ENCODE results near the gene ANKRD22.
A peak's percentile ranks its signal among the peaks of the same experiment; 100 is the strongest.
"Not testable (repeated sequence)": the region's sequence is repeated elsewhere in the genome, so short reads cannot be mapped to it uniquely, and the experiment has no call there.

The ANKRD22 gene

DNA sequence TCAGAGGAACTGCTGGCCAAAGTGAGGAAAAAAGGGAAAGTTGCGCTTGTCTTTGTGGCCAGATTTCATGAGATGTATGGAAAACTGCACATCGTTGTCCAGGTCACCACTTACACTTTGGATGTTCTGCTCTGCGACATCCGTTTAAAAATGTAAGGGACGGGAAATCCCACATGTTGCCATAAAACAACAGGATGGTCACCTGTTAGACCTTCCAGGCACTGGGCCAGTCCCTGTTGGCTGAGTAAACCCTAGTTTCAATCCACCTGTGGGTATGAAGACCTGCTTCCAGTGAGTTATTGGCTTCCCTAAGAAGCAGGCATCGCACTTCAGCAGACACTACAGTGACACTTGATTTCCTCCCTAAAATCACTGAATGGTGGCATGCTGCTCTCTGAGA, 25.7 kb upstream of the ANKRD22 start:
- DNase-seq (ENCODE audit: low read depth) = no peak

DNA sequence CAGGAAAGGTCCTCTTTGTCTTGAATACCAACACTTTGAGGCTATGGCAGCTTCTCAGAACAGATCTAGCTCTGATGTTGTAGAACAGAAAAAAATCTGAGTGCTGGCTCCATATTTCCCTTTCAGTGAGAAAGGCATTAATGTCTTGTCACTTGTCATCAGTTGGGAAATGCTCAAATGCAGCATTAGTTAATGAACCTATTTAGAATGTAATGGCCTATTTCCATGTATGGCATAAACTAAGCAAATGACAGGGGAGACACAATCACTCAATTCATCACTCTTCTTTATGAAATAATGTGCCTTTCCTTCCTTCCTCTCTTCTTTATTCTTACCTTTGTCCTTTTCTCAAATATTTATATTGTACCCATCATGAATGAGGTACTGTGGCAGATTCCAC, 23.4 kb upstream of the ANKRD22 start:
- DNase-seq (ENCODE audit: low read depth) = no peak

DNA sequence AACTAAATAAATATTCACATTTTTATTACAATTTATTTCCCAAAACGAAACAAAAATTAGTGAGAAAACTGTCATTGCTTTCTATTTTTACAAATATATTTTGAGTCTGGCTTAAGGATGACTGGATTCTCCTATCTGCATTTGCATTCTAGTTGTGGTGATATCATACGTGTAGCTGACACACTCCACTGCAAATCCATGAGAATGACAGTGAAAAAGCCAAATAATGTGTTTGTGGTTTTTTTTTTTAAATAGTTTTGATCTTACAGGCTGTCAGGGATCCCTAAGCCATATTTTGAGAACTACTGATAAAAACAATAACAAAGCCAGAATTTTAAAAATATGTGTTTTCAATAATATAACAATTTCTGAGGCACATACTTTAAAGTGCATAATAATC, 22.6 kb upstream of the ANKRD22 start:
- no peak for DNase-seq (ENCODE audit: low read depth)

DNA sequence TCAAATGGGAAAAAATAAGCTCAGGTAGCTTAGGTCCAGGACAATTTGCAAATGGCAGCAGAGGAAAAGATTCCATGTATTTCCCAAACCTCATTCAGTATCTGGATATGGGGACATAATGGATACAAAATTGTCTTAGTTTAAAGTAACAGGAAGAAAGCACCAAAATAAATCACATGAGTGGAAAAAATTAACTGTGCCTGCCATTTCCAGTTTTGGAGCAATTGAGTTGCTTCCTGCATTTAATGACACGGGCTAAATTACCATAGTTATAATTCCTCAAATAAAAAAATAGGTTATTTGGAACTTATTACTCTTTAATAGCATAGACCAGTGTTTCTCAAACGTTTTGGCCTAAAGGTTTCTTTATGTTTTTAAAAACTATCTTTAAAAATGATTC, 22.1 kb upstream of the ANKRD22 start:
- DNase-seq (ENCODE audit: low read depth) = no peak

DNA sequence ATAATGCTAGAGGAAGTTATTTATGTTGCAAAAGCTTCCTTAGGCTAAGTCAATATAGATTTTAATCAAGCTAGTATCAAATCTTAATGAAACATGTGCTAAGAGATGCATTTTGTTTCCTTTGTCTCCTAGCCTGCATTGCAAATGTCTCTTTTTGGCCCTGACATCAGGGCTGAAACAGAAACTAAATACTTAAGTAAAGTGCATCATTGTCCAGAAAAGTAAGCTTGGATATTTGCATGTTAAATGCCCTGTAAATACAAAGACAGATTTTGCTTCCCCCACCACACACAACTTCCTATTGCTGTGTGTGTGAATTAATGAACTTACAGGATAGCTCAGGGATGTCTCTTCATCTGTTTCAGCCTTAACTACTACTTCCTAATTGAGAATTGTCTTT, 18.4 kb upstream of the ANKRD22 start:
- DNase-seq (ENCODE audit: low read depth) = no peak

DNA sequence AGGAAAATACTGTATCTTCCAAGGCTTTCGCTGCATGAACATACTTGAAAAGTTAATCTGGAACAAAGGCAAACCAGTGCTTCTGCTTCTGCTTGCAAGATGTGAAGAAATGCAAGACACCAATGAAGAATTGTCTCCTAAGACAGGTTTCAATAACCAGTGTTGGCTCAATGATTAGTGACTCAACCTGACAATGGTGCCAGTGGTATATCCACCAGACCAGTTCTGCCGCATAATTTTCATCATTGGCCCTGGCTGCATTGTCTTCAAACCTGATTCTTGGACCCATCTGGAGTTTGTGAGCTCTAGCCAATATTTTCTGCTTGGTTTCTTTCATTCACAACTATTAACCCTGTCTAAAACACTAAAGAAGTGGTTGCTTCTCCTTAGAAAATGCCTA, 14.8 kb upstream of the ANKRD22 start:
- DNase-seq (ENCODE audit: low read depth) = no peak

DNA sequence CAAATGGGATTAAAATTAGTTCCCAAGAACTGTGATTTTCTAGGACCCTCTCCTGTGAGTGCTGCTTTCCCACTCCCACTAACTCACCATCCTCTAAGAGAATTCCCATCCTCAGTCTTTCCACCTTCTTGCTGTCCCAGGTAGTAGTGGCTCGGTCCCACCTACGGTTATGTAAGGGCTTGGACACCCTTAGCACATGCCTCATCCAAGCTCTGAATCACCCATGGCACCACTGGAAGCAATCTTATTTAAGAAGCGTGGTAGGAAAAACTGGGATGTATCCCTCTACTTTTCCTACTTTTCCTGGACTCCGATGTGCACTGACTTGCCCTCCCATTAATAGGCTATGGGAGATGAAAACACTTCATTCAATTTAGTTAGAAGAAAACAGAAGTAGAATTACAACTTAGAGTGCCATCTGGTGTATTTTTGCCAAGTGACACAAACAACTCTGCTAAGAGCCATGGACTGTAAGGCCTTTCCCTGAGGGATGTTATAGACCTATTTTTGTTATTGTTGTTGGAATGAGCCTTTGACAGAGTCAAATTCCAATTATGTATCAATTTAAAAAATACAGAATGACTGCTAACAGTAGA, 13.7 kb upstream of the ANKRD22 start:
- no peak for DNase-seq (ENCODE audit: low read depth)

DNA sequence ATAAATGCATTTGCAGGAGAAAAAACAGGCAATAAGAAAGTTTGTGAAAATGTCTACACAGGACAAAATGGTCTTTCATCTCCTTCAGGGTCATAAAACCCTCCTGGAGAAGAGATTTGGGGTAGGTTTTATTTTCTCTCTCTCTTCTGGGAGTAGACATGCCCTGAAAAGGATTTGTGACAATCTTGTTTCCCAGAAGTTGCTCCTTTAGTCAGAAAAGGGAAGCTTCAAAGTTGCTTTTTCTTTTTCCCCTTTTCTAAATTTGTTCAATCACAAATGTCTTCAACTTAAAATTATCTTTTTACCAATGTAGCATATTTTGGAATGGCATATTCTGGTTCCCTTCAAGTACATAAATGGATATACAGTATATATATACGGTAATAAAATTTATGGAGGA, 9.4 kb upstream of the ANKRD22 start:
- no peak for DNase-seq (ENCODE audit: low read depth)

DNA sequence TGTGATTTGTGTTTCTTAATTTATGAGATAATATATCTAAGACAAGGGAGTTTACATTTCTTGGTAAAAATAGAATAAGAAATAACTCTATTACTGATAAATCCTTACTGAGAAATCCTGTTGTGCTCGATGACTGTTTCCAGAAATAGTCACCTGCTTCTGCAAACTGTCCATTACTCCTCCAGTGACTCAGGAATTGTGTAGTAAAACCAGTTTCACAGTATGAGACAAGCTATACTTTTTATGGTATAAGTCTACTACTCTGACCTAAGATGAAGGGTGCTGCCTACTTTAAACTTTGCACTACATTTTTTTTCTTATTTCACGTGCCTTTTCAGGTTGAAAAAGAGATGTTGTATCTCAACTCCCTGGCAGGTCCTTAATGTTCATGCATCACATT, 6.8 kb upstream of the ANKRD22 start:
- DNase-seq (ENCODE audit: low read depth) = no peak

DNA sequence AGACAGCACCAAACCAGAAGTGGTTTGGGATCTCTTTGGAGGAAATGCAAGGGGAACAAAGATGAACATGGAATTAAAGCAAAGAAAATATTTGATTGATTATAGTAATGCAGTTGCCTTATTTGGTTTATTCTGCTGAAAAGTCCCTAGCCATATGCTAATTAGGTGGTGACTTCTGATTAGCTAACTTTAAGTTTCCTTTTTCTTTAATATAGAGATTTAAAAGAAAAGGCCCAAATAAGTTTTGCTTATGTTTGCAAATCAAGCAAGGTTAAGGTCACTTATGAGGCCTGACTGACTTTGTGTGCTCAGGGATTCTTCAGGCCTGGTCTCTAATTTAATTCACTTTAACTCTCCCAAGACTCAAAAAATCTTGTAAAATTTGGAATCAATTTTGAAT, 6.2 kb upstream of the ANKRD22 start:
- no peak for DNase-seq (ENCODE audit: low read depth)

DNA sequence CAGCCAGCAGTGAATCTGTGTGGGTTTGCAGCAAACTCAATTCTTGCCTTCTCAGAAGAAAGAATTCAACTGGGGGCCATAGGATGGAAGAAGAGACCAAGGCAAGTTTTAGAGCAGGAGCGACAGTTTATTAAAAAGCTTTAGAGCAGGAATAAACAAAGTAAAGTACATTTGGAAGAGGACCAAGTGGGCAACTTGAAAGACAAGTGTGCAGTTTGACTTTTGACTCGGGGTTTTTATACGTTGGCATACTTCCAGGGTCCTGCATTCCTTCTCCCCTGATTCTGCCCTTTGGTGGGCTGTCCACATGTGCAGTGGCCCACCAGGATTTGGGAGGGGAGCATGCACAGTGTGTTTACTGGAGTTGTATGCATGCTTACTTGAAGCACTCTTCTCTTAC, 3.0 kb upstream of the ANKRD22 start:
- DNase-seq (ENCODE audit: low read depth) = no peak

DNA sequence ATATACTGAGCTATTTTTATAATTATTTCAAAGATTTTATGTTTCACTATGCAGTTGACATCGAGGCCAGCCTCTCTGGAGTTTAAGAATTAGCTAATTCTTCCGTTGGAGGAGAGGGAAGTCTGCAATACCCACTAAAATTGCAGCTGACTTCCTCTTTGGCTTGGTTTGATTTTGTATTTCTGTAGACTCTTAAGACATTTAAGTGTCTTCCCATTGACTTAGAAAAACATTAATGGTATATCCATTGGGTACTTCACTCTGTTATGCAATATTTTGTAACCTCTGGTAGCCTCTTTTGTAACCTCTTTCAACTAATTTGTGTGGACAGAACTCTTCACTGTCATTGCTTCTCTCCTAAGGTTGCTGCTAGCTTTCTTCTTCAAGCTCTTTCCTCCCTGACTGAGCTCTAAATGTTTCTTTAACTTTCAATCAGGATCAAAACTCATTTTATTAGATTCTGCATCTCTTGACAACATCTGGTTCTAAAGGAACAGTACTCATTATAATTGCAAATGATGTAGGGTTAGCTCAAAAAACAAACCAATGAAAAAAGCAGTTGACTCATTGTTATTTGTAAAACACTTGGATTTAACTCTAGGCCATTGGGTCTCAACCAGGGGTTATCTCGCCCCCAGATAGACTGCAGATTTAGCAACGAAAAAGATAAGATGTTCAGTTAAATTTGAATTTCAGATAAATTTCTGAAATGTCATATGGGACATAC, 1.7 kb upstream of the ANKRD22 start:
- no peak for DNase-seq (ENCODE audit: low read depth)

DNA sequence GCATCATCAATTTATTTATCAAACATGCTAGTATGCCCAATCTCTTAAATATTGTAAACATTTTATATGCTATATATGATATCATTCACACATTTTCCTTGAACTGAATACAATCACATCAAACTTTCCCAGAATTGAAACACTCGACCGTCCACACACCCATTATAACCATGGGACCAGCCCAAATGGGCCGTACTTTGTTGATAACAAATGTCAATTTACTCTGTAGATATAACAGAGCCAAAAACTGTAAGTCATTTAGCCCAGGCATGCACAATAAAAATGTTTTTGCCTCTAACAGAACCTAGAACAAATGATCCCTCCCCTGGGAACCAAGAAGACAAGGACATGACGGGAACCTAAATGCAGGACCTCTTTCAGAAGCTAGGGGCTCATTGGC, 683 bp upstream of the ANKRD22 start:
- DNase-seq (ENCODE audit: low read depth) = no peak

DNA sequence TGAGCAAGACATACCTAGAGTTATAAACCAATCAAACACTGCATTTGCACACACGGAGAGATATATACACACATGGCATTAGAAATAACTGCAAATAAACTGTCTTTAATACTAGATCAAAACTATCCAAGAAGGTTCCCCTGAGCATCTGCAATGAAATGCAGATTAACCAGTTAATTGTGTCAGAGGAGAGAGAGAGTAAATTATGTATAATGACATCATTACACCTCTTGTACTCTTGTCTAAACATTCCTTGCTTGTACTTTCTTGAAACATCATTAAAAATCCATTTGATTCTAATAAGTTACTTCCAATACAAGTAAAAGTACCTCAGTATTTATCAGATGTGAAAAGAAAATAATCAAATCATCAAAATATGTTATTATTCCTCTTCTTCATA, 932 bp downstream of the ANKRD22 start:
- DNase-seq (ENCODE audit: low read depth) = no peak

DNA sequence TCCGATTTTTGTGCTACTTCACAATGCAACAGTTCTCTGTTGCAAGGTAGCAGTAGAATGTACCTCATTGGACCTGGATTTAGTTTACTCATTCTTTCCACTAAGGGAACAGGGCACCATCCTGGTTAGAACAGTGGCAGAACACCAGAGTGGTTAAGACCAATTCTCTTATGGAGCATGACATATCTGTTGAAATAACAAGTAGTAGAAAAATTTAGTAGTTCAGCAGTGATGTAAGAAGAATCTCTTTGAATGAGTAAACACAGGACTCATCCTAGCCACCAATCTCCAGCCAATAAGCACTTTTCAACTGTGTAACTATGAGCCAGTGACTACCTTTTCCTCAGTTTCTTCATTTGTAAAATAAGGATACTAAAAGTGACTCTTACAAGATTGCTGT, 2.4 kb downstream of the ANKRD22 start:
- DNase-seq (ENCODE audit: low read depth) = no peak

DNA sequence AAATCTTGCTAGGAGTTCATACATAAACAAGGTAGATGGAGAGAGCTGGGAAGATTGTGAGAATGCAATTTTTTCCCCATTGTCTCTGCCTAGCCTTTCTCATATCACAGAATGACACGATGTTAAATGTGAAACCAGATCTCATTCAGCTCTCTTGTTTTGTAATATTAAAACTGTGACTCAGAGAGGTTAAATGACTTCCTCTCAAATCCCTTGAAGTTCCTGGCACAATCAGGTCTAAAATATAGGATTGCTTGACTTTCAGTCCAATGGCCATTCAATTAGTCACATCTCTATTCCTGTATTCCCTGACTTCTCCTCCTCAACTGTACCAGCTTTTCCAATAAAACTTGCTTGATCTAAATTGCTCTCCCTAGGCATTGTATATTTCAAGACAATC, 3.1 kb downstream of the ANKRD22 start:
- DNase-seq (ENCODE audit: low read depth) = peak; percentile 55

DNA sequence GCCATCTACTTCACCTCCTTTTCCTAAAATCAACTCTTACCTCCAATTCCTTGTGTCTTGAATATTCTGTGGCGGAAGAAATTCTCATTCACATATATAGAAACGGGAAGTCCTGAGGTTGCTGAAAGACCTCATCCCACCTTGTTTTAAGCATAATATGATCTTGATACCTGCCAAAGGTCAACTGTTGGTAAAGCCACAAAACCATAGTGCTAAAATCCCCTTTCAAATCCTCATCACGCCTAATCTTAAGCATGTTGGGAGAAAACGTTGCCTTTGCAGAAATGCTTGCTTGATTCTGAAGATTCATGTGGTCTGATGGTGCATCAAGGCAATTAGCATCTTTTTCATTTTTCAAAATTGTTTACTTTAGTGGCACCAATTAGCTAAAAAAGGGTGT, 8.5 kb downstream of the ANKRD22 start:
- no peak for DNase-seq (ENCODE audit: low read depth)

DNA sequence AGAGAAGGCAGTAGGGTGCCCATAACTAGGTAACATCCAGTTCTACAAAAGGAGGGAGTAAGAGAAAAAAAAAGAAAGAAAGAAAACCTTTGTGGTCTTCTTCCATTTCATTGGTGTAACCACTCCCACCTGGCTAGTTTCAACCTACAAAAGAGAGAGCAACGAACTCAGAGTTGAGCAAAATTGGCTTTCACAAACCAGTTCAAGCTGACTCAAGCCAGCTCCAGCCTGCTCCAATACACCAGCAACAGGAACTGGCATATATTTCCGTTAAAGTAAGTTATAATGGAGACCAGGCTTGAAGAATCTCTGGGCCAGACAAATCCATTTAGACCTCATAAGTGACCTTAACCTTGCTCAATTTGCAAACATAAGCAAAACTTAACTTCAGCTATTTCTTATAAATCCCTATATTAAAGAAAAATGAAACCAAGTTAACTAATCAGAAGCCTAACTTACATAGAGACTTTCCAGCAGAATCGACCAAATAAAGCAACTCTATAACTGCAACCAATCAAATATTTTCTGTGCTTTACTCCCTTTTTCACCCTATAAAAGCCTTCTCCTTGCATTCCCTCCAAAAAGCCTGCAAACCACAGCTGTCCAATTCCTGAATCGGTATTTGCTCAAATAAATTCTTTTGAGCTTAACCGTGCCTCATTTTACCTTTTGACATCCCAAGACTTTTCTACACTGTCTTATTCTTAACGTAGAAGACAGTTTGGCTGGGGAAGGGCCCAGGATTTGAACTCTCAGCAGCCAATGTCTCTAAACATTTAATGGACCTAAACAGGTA, 10.1 kb downstream of the ANKRD22 start:
- no peak for DNase-seq (ENCODE audit: low read depth)

DNA sequence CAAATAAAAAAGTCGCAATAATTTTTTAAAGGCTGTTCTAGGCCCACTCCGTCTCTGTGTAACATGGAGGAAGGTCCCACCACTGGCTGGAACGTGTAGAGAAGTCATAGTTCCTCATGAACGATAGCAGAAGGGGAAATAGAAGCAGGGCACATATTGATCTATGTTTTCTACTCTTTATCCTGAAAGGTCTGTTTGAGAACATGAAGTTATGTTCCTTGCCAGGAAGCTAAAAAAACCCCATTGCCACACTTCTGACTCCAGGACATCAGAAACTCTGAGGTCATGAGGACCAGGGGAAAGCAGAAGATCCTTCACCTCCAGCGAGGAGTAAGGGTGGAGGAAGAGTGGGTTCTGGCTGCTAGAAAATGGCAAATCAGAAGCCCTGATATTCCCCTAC, 10.8 kb downstream of the ANKRD22 start:
- no peak for DNase-seq (ENCODE audit: low read depth)

DNA sequence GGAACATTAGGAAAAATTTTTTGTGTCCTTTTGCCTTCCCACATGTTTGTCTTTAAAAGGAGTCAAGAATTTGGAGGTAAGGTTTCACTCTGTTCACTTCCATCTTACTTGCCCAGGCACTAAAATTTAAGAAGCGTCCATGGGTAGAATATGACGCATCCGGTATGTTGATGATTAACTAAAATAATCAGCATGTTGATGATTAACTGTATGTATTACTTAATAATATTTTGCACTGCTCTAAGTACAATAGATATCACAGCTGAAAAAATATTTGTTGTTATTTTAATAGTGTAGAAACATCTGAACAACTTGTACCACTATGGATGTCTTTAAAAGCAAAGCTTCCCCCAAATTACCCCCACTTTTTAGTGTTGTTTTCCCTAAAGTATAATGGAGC, 11.5 kb downstream of the ANKRD22 start:
- DNase-seq (ENCODE audit: low read depth) = no peak

DNA sequence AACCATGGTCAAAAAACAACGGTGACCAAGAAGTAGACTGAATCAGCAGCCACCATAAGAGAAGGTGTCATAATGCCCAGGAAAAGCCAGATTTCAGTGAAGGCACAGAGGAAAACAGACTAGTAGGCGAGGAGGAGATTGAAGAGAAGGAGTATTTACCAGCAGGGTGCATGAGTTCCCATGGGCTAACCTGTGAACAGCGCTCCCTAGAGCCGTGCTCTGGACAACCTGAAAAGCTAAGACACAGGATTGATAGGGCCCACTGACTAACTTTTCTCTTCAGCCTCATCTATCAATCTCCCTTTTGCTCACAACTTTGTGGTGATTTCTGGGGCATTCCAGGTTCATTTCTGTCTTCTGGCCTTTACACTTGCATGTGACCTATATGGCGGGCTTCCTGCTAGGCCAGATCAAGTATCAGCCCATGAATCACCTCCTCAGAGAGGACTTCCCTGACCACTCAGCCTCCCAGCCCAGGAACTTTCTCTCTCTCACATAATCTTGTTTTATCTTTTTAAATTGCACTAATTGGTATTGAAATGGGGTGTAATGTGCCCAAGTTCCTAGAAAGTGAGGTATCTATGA, 12.8 kb downstream of the ANKRD22 start:
- DNase-seq (ENCODE audit: low read depth) = no peak

DNA sequence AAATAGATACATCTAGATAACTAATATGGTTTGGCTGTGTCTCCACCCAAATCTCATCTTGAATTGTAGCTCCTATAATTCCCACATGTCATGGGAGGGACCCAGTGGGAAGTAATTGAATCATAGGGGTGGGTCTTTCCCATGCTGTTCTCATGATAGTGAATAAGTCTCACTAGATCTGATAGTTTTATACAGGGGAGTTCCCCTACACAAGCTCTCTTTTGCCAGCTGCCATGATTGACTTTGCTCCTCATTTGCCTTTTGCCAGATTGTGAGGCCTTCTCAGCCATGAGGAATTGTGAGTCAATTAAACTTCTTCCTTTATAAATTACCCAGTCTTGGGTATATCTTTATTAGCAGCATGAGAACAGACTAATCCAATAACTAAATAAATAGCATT, 14.0 kb downstream of the ANKRD22 start:
- DNase-seq (ENCODE audit: low read depth) = not testable (repeated sequence)

DNA sequence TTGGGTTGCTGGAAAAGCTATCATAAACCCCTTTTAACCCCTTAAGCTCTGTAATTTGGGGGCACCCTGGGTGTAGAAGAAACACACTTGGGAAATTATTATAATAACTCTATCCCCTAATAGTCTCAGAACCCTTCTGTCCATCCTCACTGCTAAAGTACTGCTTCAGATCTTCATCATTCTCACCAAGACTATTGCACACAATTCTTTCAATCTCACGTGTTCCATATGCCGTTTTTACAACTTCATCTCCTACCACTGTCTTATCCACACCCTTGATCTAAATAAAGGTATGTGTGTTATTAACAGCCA, 15.8 kb downstream of the ANKRD22 start:
- no peak for DNase-seq (ENCODE audit: low read depth)

Data from GM04503 (cell line).